ENCODE results near the gene DUS1L. TPM values are rescaled to one million over a fixed set of nuclear protein-coding genes. Genes with fewer than 3 reads are reported as not detected.

Gene DUS1L
- total RNA-seq, 1 donor from 2014 or later: 73.3 TPM

- Mint-ChIP-seq H3K9me3 (ENCODE audit: unreplicated experiment) (no peaks in the 10 kb centered on the region), H3K4me3 (ENCODE audit: unreplicated experiment) (no peak overlapping the region), H3K27me3 (ENCODE audit: unreplicated experiment) (no peaks in the 10 kb centered on the region), H3K36me3 (ENCODE audit: unreplicated experiment) (no peaks in the 10 kb centered on the region), H3K27ac (ENCODE audit: unreplicated experiment) (no peak overlapping the region), H3K4me1 (ENCODE audit: unreplicated experiment) (peaks cover 24% of the 10 kb centered on the region)
- no peak for DNase-seq (ENCODE audit: extremely low spot score, unreplicated experiment)
- TF ChIP-seq CTCF (IDR thresholded peaks at IDR 0.05): no peak
Observed at GRCh38 chr17:82108038-82108437, 42.4 kb upstream of the DUS1L start.

GRCh38 chr17:82107341-82107860, 41.8 kb upstream of the DUS1L start:
- no peak overlapping the region for H3K4me3 Mint-ChIP-seq (ENCODE audit: unreplicated experiment)
- H3K4me1 Mint-ChIP-seq (ENCODE audit: unreplicated experiment): peaks cover 24% of the 10 kb centered on the region
- no peak overlapping the region for H3K27ac Mint-ChIP-seq (ENCODE audit: unreplicated experiment)

GRCh38 chr17:82106688-82107305, 41.2 kb upstream of the DUS1L start:
- Mint-ChIP-seq H3K4me1 (ENCODE audit: unreplicated experiment) (peaks cover 24% of the 10 kb centered on the region), H3K27ac (ENCODE audit: unreplicated experiment) (peak overlapping the region; percentile 68), H3K36me3 (ENCODE audit: unreplicated experiment) (no peaks in the 10 kb centered on the region), H3K9me3 (ENCODE audit: unreplicated experiment) (no peaks in the 10 kb centered on the region), H3K27me3 (ENCODE audit: unreplicated experiment) (no peaks in the 10 kb centered on the region), H3K4me3 (ENCODE audit: unreplicated experiment) (no peak overlapping the region)
- no peak for DNase-seq (ENCODE audit: extremely low spot score, unreplicated experiment)
- no peak for TF ChIP-seq CTCF (IDR thresholded peaks at IDR 0.05)

More at GRCh38 chr17:82107341-82107860, 41.8 kb upstream of the DUS1L start:
- Mint-ChIP-seq H3K27me3 (ENCODE audit: unreplicated experiment) (no peaks in the 10 kb centered on the region), H3K36me3 (ENCODE audit: unreplicated experiment) (no peaks in the 10 kb centered on the region), H3K9me3 (ENCODE audit: unreplicated experiment) (no peaks in the 10 kb centered on the region)
- TF ChIP-seq CTCF (IDR thresholded peaks at IDR 0.05): peak; percentile 21
- DNase-seq (ENCODE audit: extremely low spot score, unreplicated experiment): no peak

GRCh38 chr17:82105882-82106687, 40.5 kb upstream of the DUS1L start:
- TF ChIP-seq CTCF (IDR thresholded peaks at IDR 0.05): peak; percentile 45
- Mint-ChIP-seq H3K27ac (ENCODE audit: unreplicated experiment) (peak overlapping the region; percentile 68), H3K4me1 (ENCODE audit: unreplicated experiment) (peaks cover 24% of the 10 kb centered on the region), H3K36me3 (ENCODE audit: unreplicated experiment) (no peaks in the 10 kb centered on the region), H3K27me3 (ENCODE audit: unreplicated experiment) (no peaks in the 10 kb centered on the region), H3K9me3 (ENCODE audit: unreplicated experiment) (no peaks in the 10 kb centered on the region), H3K4me3 (ENCODE audit: unreplicated experiment) (no peak overlapping the region)
- DNase-seq (ENCODE audit: extremely low spot score, unreplicated experiment): no peak

- no peak for DNase-seq (ENCODE audit: extremely low spot score, unreplicated experiment)
- H3K36me3 Mint-ChIP-seq (ENCODE audit: unreplicated experiment): no peaks in the 10 kb centered on the region
- peak overlapping the region; percentile 68 for H3K27ac Mint-ChIP-seq (ENCODE audit: unreplicated experiment)
Observed at GRCh38 chr17:82105417-82105881, 39.8 kb upstream of the DUS1L start.

More at GRCh38 chr17:82105417-82105881, 39.8 kb upstream of the DUS1L start:
- no peak overlapping the region for H3K4me3 Mint-ChIP-seq (ENCODE audit: unreplicated experiment)
- peaks cover 24% of the 10 kb centered on the region for H3K4me1 Mint-ChIP-seq (ENCODE audit: unreplicated experiment)
- TF ChIP-seq CTCF (IDR thresholded peaks at IDR 0.05): no peak
- H3K27me3 Mint-ChIP-seq (ENCODE audit: unreplicated experiment): no peaks in the 10 kb centered on the region
- H3K9me3 Mint-ChIP-seq (ENCODE audit: unreplicated experiment): no peaks in the 10 kb centered on the region
